H9 (cell line): ENCODE measurements around the gene APBA2. TPM values are rescaled to one million over a fixed set of nuclear protein-coding genes. Genes with fewer than 3 reads are reported as not detected.
A peak's percentile ranks its signal among the peaks of the same experiment; 100 is the strongest.

Source experiments
- DNase-seq: peaks from one replicate; pipeline ENCODE4 v3.0.0-alpha.2; 2017
- H2AFZ ChIP-seq: one replicate; pipeline ENCODE4 v1.6.1; 2013; ENCODE audit warnings: mild to moderate bottlenecking, low read length, control low read depth, moderate library complexity
- H2AK5ac ChIP-seq: 2 replicates; pipeline ENCODE4 v1.6.1; 2013; ENCODE audit warnings: low read length, control low read depth, mixed read lengths; ENCODE audit not compliant: insufficient read length
- H2BK120ac ChIP-seq: one replicate; pipeline ENCODE4 v1.6.1; 2013; ENCODE audit warnings: low read depth, mild to moderate bottlenecking, low read length, control low read depth, inconsistent platforms; ENCODE audit not compliant: poor library complexity, severe bottlenecking
- H2BK12ac ChIP-seq: 2 replicates; pipeline ENCODE4 v1.6.1; 2013; ENCODE audit warnings: low read length, control low read depth, mixed read lengths, low read depth; ENCODE audit not compliant: insufficient read length
- H2BK15ac ChIP-seq: 2 replicates; pipeline ENCODE4 v1.6.1; 2013; ENCODE audit warnings: low read depth, low read length, control low read depth
- H2BK20ac ChIP-seq: one replicate; pipeline ENCODE4 v1.6.1; 2013; ENCODE audit warnings: low read depth, mild to moderate bottlenecking, low read length, control low read depth, inconsistent platforms; ENCODE audit not compliant: poor library complexity, severe bottlenecking
- H2BK5ac ChIP-seq: 2 replicates; pipeline ENCODE4 v1.6.1; 2013; ENCODE audit warnings: low read length, control low read depth, mixed read lengths; ENCODE audit not compliant: insufficient read length
- H3K14ac ChIP-seq: 2 replicates; pipeline ENCODE4 v1.6.1; 2013; ENCODE audit warnings: low read length, control low read depth; ENCODE audit not compliant: insufficient read depth
- H3K18ac ChIP-seq: 2 replicates; pipeline ENCODE4 v1.6.1; 2013; ENCODE audit warnings: low read depth, mild to moderate bottlenecking, mixed read lengths, low read length, control low read depth; ENCODE audit not compliant: insufficient read length
- H3K23ac ChIP-seq: 2 replicates; pipeline ENCODE4 v1.6.1; 2013; ENCODE audit warnings: low read length, control low read depth, mixed read lengths, low read depth; ENCODE audit not compliant: insufficient read length
- H3K23me2 ChIP-seq: 2 replicates; pipeline ENCODE4 v1.6.1; 2013; ENCODE audit warnings: low read depth, mild to moderate bottlenecking, mixed read lengths, low read length, control low read depth; ENCODE audit not compliant: insufficient read length, poor library complexity, severe bottlenecking
- H3K27ac ChIP-seq: 2 replicates; pipeline ENCODE4 v1.5.1; 2013; ENCODE audit warnings: low read length, control low read depth, mixed read lengths, low read depth; ENCODE audit not compliant: insufficient read length
- H3K27me3 ChIP-seq: 2 replicates; pipeline ENCODE4 v1.6.1; 2013; ENCODE audit warnings: low read length, control low read depth, inconsistent platforms; ENCODE audit not compliant: insufficient read depth
- H3K4ac ChIP-seq: 2 replicates; pipeline ENCODE4 v1.6.1; 2013; ENCODE audit warnings: low read depth, mild to moderate bottlenecking, control low read depth, inconsistent platforms, low read length, moderate library complexity
- H3K4me1 ChIP-seq: 2 replicates; pipeline ENCODE4 v1.6.1; 2013; ENCODE audit warnings: low read length, control low read depth, inconsistent platforms; ENCODE audit not compliant: insufficient read depth
- H3K4me2 ChIP-seq: 2 replicates; pipeline ENCODE4 v1.6.1; 2013; ENCODE audit warnings: low read length, control low read depth, mixed read lengths; ENCODE audit not compliant: insufficient read length, insufficient read depth
- H3K56ac ChIP-seq: 2 replicates; pipeline ENCODE4 v1.6.1; 2013; ENCODE audit warnings: low read depth, mild to moderate bottlenecking, mixed read lengths, low read length, control low read depth; ENCODE audit not compliant: insufficient read length
- H3K79me1 ChIP-seq: 2 replicates; pipeline ENCODE4 v1.6.1; 2013; ENCODE audit warnings: low read depth, mild to moderate bottlenecking, moderate library complexity, low read length, control low read depth, inconsistent platforms; ENCODE audit not compliant: insufficient read depth, poor library complexity, severe bottlenecking
- H3K79me2 ChIP-seq: 2 replicates; pipeline ENCODE4 v1.6.1; 2013; ENCODE audit warnings: low read length, control low read depth, inconsistent platforms; ENCODE audit not compliant: insufficient read depth
- H3K9ac ChIP-seq: 2 replicates; pipeline ENCODE4 v1.6.1; 2013; ENCODE audit warnings: low read length, control low read depth, mixed read lengths; ENCODE audit not compliant: insufficient read length; ENCODE audit errors: extremely low read depth
- H3K9me3 ChIP-seq: one replicate; pipeline ENCODE4 v1.6.1; 2013; ENCODE audit warnings: low read depth, low read length, inconsistent platforms; ENCODE audit not compliant: control insufficient read depth
- H3T11ph ChIP-seq: one replicate; pipeline ENCODE4 v1.6.1; 2013; ENCODE audit warnings: mild to moderate bottlenecking, low read length, control low read depth, inconsistent platforms
- H4K20me1 ChIP-seq: one replicate; pipeline ENCODE4 v1.6.1; 2013; ENCODE audit not compliant: control insufficient read depth, insufficient read length, insufficient read depth
- H4K5ac ChIP-seq: 2 replicates; pipeline ENCODE4 v1.6.1; 2013; ENCODE audit warnings: low read depth, mild to moderate bottlenecking, mixed read lengths, low read length, control low read depth; ENCODE audit not compliant: insufficient read length
- H4K8ac ChIP-seq: replicated peaks from 2 replicates; pipeline ENCODE4 v1.6.1; 2013; ENCODE audit warnings: low read length, control low read depth, mixed read lengths, low read depth; ENCODE audit not compliant: insufficient read length
- H4K91ac ChIP-seq: 2 replicates; pipeline ENCODE4 v1.6.1; 2013; ENCODE audit warnings: low read depth, mild to moderate bottlenecking, moderate library complexity, mixed read lengths, low read length, control low read depth; ENCODE audit not compliant: insufficient read length
- H3K27ac Mint-ChIP-seq, 3 experiments: 2 replicates in 2 of 3; 3 replicates in 1 of 3; pipeline ENCODE4 v1.8.0; 2020 to 2021; ENCODE audit warnings: mixed read lengths in 3 of 3, mild to moderate bottlenecking in 1 of 3, moderate library complexity in 1 of 3
- H3K27me3 Mint-ChIP-seq: 2 replicates; pipeline ENCODE4 v1.8.0; 2021; ENCODE audit warnings: low read depth, mild to moderate bottlenecking, moderate library complexity, mixed read lengths
- H3K36me3 Mint-ChIP-seq, 3 experiments: 2 replicates in 2 of 3; 3 replicates in 1 of 3; pipeline ENCODE4 v1.8.0; 2020 to 2021; ENCODE audit warnings: low read depth in 3 of 3, mixed read lengths in 3 of 3; ENCODE audit not compliant: insufficient read depth in 1 of 3
- H3K4me1 Mint-ChIP-seq, 2 experiments: 2 replicates each; pipeline ENCODE4 v1.8.0; 2020; ENCODE audit warnings: mixed read lengths in 2 of 2
- H3K4me3 Mint-ChIP-seq, 2 experiments: 2 replicates in 1 of 2; 3 replicates in 1 of 2; pipeline ENCODE4 v1.8.0; 2020 to 2021; ENCODE audit warnings: mild to moderate bottlenecking in 2 of 2, mixed read lengths in 2 of 2, moderate library complexity in 1 of 2
- H3K9me3 Mint-ChIP-seq, 2 experiments: 2 replicates in 1 of 2; 3 replicates in 1 of 2; pipeline ENCODE4 v1.8.0; 2020; ENCODE audit warnings: mild to moderate bottlenecking in 2 of 2, mixed read lengths in 2 of 2, moderate library complexity in 1 of 2
- CTCF ChIP-seq: fragments of 200-600 bp; sonication (generic); conservative IDR thresholded peaks from 3 replicates; pipeline ENCODE4 v1.8.0; 2021; ENCODE audit warnings: antibody characterized with exemption, mild to moderate bottlenecking
- WGBS: extraction: QIAGEN DNeasy Blood & Tissue Kit; methylation state at CpG from one replicate; pipeline ENCODE4 v1.1.7; 2013; ENCODE audit warnings: missing lambda C conversion rate, low lambda C conversion rate, mixed read lengths; ENCODE audit not compliant: insufficient read length; ENCODE audit errors: extremely low coverage; 5-methylcytosine and 5-hydroxymethylcytosine counted together
- total RNA-seq: library from RNA; stranded (reverse); gene quantifications from 2 replicates; pipeline ENCODE4 v1.2.1, GENCODE V29; 2021

Gene APBA2
- total RNA-seq, 1 experiment from 2014 or later: 14.3 TPM

GRCh38 chr15:28920781-28921331 lies 35.1 kb downstream of the APBA2 start:
- no peaks in the 10 kb centered on the region for H3K23me2 ChIP-seq
- no peak for DNase-seq
- no peak overlapping the region for H2BK12ac ChIP-seq
- no peak overlapping the region for H4K8ac ChIP-seq
- H4K5ac ChIP-seq: no peak overlapping the region
- no peak overlapping the region for H3K56ac ChIP-seq
- H3K27me3 ChIP-seq: no peaks in the 10 kb centered on the region
- no peak overlapping the region for H2AFZ ChIP-seq
- H4K20me1 ChIP-seq: no peaks in the 10 kb centered on the region
- no peak overlapping the region for H4K91ac ChIP-seq
- no peaks in the 10 kb centered on the region for H3K9me3 ChIP-seq
- Mint-ChIP-seq H3K4me1 (peaks cover 13 to 17% of the 10 kb centered on the region in 2 experiments), H3K27me3 (no peaks in the 10 kb centered on the region), H3K9me3 (no peaks in the 10 kb centered on the region), H3K4me3 (no peak overlapping the region), H3K27ac (peak overlapping the region in 1 of 3 experiments; percentile 13; a peak in 1 of 7 replicates), H3K36me3 (peaks cover 0 to 8% (median 3%) of the 10 kb centered on the region in 3 experiments; a peak in 3 of 7 replicates)
- no peak overlapping the region for H3T11ph ChIP-seq
- no CpG with 5 or more reads among the region's 5 CpGs for WGBS
- no peak overlapping the region for H2BK15ac ChIP-seq
- H2BK120ac ChIP-seq: no peak overlapping the region
- no peaks in the 10 kb centered on the region for H3K4me1 ChIP-seq
- H3K23ac ChIP-seq: no peak overlapping the region
- H2BK5ac ChIP-seq: no peak overlapping the region
- no peaks in the 10 kb centered on the region for H3K79me2 ChIP-seq
- no peaks in the 10 kb centered on the region for H3K79me1 ChIP-seq
- H3K27ac ChIP-seq: no peak overlapping the region
- H3K9ac ChIP-seq: no peak overlapping the region
- H2BK20ac ChIP-seq: no peak overlapping the region
- H2AK5ac ChIP-seq: no peak overlapping the region
- H3K14ac ChIP-seq: no peak overlapping the region
- H3K18ac ChIP-seq: no peak overlapping the region
- no peak overlapping the region for H3K4ac ChIP-seq
- no peak overlapping the region for H3K4me2 ChIP-seq
- no peak for TF ChIP-seq CTCF
